GM10847 (cell line): ENCODE data around the gene NUBP1.

Experiments used
- POLR2A ChIP-seq: IDR thresholded peaks from 2 replicates; pipeline ENCODE4 v1.6.1; 2011; ENCODE audit not compliant: insufficient read length; ENCODE audit errors: extremely low read depth

The NUBP1 gene

DNA sequence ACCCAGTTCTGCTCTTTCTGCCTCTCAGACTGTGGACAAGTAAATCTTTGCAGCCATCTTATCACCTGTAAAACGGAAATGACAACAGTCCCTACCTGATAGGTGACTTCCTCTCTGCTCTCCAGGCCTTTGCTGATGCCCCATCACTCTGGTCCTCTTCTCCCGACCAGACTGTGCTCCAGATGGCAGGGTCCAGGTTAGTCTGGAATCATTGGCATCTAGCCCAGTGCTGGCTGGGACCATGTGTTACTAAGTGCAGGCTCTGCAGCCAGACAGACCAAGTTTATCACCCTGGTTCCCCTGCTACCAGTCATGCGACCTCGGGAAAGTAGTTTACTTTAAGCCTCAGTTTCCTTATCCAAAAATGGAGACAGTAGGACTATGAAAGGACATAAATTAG, 1.8 kb upstream of the NUBP1 start:
- no peak for TF ChIP-seq POLR2A

GRCh38 chr16:10743227-10743609, 424 bp upstream of the NUBP1 start:
- no peak for TF ChIP-seq POLR2A

GRCh38 chr16:10744370-10745030, 858 bp downstream of the NUBP1 start:
- no peak for TF ChIP-seq POLR2A

DNA sequence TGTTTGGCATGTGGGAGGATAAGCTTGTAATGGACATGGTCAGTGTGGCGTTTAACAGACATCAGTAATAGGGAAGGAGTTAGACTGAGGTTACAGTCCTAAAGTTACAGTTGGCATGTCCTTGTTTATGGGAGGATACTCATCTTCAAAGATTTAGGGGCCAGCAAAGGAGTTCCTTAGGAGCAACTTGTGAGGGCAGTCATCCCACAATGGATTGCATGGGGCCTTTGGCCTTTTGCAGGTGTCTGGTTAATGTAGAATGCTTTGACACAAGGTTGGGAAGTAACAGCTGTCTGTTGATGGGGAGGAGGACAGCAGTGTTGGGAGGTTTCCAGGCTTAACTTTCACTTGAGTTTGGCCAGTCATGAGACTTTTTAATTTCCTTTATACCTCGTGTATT, 2.2 kb downstream of the NUBP1 start:
- no peak for TF ChIP-seq POLR2A

DNA sequence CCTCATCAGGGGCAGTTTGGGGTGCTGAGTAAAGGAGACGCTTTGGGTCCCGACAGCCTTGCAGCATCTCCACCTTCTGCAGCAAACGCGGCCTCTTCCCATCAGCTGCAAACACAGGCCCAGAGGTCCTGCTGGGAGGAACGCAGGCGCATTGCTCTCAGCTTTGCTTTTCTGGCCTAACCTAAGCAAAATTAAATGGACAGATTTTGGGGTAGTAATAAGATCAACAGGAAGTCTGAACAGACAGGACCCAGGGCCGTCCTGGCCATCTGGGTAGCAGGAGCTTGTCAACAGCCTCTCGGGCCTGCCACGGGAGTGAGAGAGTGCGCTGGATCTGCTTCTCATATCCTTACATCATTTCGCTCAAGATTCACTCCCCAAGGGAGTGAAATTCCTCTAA, 7.2 kb downstream of the NUBP1 start:
- TF ChIP-seq POLR2A: no peak

GRCh38 chr16:10751291-10751697, 7.7 kb downstream of the NUBP1 start:
- TF ChIP-seq POLR2A: no peak

DNA sequence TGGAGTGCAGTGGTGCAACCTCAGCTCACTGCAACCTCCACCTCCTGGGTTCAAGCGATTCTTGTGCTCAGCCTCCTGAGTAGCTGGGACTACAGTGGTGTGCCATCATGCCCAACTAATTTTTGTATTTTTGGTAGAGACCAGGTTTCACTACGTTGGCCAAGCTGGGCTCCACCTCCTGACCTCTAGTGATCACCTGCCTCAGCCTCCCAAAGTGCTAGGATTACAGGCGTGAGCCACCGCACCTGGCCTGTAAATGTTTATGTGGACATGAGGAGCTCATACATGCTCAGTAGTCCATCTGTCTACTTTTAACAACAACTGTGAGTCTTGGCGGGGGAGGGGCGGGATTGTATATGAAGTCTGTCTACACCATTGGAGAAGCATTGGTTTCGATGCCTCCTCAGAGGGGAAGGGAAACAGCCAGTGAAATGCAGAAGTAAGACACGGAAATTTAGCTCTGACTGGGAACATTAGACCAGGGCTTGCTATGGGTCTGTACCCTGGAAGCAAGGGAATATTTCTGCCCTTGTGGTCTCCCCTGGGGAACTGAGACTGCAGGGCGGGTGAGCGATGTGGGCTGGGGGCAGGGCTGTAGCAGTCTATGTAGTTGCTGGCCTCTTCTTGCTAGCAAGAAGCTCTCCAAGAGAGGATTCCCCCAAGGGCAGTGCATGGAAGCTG, 9.3 kb downstream of the NUBP1 start:
- TF ChIP-seq POLR2A: no peak

GRCh38 chr16:10753670-10754069, 10.0 kb downstream of the NUBP1 start:
- TF ChIP-seq POLR2A: no peak

- no peak for TF ChIP-seq POLR2A
Measured at GRCh38 chr16:10754941-10755340, 11.3 kb downstream of the NUBP1 start.

- no peak for TF ChIP-seq POLR2A
Measured at GRCh38 chr16:10756574-10756973, 12.9 kb downstream of the NUBP1 start.

DNA sequence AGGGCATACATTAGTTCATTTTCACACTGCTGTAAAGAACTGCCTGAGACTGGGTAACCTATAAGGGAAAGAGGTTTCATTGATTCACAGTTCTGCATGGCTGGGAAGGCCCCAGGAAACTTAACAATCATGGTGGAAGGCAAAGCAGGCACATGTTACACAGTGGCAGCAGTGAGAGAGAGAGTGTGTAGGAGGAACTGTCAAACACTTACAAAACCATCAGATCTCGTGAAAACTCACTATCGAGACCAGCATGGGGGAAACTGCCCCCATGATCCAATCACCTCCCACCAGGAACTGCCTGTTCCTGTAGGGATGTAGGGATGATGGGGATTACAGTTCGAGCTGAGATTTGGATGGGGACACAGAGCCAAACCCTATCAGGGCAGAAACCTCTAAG, 17.2 kb downstream of the NUBP1 start:
- TF ChIP-seq POLR2A: no peak

DNA sequence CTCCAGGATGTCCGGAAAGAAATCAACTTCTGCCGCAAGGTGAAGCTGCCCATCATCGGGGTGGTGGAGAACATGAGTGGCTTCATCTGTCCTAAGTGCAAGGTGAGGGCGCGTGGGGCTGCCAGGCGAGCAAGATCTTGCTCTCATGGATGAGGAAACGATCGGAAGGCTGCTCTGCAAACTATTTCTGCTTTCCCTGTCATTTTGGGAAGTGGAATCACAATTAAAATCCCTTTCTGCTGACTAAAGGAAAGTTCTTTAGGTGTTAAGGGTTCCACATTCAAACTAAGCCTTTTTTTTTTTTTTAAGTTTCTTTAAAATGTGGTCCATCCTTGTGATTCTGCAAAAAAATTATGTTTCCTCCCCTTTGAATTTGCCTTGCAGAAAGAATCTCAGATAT, 17.7 kb downstream of the NUBP1 start:
- no peak for TF ChIP-seq POLR2A

GRCh38 chr16:10762336-10763016, 18.8 kb downstream of the NUBP1 start:
- TF ChIP-seq POLR2A: no peak

- no peak for TF ChIP-seq POLR2A
Measured at GRCh38 chr16:10763456-10763855, 19.8 kb downstream of the NUBP1 start.

- TF ChIP-seq POLR2A: no peak
Measured at GRCh38 chr16:10765772-10766171, 22.1 kb downstream of the NUBP1 start.

DNA sequence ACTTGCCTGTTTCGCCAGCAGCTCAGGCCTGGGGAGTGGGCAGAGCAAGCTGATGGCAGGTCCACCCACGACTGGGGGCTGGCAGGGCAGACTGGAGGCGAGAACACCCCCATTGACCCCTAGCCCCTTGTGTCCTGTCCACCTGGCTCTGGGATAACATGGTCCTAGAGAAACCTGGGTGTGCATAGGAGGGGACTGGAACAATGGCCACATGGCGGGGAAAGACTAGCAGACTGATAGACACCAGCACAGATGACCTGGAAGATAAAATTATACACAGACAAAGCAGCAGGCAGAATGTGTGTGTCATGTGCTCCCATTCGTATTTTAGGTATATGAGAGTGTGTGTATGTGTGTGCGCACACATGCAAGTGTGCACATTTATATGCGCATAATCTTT, 23.5 kb downstream of the NUBP1 start:
- TF ChIP-seq POLR2A: no peak
